Mucosa of rectum (tissue), 2 donors: ENCODE measurements around the gene FADS2.

Source experiments
- H3K27ac ChIP-seq, 2 donors: one replicate each; pipeline ENCODE4 v1.7.0; 2013; ENCODE audit warnings: inconsistent platforms in 2 of 2, low read depth in 2 of 2, low read length in 2 of 2
- H3K27me3 ChIP-seq, 2 donors: one replicate each; pipeline ENCODE4 v1.7.0; 2013; ENCODE audit warnings: low read length in 2 of 2; ENCODE audit not compliant: control insufficient read depth in 2 of 2, insufficient read depth in 2 of 2
- H3K36me3 ChIP-seq, 2 donors: one replicate each; pipeline ENCODE4 v1.7.0; 2013; ENCODE audit warnings: low read length in 2 of 2; ENCODE audit not compliant: control insufficient read depth in 2 of 2, insufficient read depth in 2 of 2
- H3K4me1 ChIP-seq, 2 donors: one replicate each; pipeline ENCODE4 v1.7.0; 2013; ENCODE audit warnings: low read length in 2 of 2, mild to moderate bottlenecking in 1 of 2; ENCODE audit not compliant: control insufficient read depth in 2 of 2, insufficient read depth in 2 of 2
- H3K4me3 ChIP-seq, 2 donors: one replicate each; pipeline ENCODE4 v1.7.0; 2013; ENCODE audit warnings: low read length in 2 of 2
- H3K9ac ChIP-seq, 2 donors: one replicate each; pipeline ENCODE4 v1.7.0; 2013; ENCODE audit warnings: low read length in 2 of 2, low read depth in 1 of 2, mild to moderate bottlenecking in 1 of 2
- H3K9me3 ChIP-seq, 2 donors: one replicate each; pipeline ENCODE4 v1.7.0; 2013; ENCODE audit warnings: low read length in 2 of 2; ENCODE audit not compliant: control insufficient read depth in 2 of 2
- donor health status: healthy.
- donor health status: Normal muscosa, but diverticular disease.

FADS2 gene

GRCh38 chr11:61902313-61902712, 74.2 kb downstream of the FADS2 start:
- Histone ChIP-seq H3K9me3 (no peaks in the 10 kb centered on the region), H3K27me3 (no peaks in the 10 kb centered on the region), H3K9ac (no peak overlapping the region), H3K4me3 (no peak overlapping the region), H3K4me1 (peaks cover 0 to 3% of the 10 kb centered on the region in 2 donors), H3K36me3 (peaks cover 0 to 3% of the 10 kb centered on the region in 2 donors), H3K27ac (no peak overlapping the region)

DNA sequence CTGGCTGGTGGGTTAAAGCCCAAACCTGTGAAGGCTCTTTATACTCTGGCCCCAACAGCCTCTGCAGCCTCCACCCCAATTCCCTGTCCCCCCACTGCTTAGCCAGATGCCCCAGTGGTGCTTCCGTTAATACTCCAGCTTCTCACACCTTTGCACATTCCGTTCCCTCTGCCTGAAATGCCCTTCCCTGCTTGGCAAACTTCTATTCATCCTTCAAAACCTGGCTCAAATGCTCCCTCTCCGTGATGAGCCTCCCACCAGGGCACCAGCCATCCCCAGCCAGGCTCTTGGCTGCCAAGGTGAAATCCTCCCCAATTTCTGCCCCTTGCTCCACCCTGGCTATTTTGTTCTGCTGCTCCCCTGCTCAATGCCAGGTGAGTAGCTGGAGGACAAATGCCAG, 75.7 kb downstream of the FADS2 start:
- H3K27me3 ChIP-seq: no peaks in the 10 kb centered on the region
- H3K4me3 ChIP-seq: no peak overlapping the region
- no peak overlapping the region for H3K27ac ChIP-seq
- H3K9ac ChIP-seq: no peak overlapping the region
- peaks cover 0 to 3% of the 10 kb centered on the region in 2 donors for H3K36me3 ChIP-seq
- H3K9me3 ChIP-seq: no peaks in the 10 kb centered on the region
- no peaks in the 10 kb centered on the region for H3K4me1 ChIP-seq

DNA sequence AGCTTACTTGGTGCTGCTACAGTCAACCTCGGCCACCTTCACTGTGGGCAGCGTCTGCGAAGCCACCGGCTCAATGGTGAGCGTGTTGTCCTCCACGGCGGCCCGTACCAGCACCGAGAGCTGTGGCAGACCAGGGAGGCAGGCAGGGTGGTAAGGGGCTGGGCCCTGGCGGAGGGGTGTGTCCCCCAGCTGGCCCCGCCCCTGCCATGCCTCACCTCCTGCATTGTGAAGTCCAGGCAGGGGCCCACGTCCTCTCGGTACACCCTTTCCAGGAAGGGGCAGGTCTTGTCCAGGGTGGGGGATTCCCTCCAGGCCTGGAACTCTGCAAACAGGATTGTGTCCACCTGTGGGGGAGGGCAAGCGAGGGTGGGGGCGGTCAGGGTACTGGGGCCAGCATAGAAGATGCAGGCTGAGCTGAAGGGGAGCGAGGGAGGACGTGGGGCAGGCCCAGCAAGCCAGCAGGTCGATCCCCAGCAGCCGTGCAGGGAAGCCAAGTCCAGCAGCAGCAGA, 76.5 kb downstream of the FADS2 start:
- H3K27ac ChIP-seq: no peak overlapping the region
- no peaks in the 10 kb centered on the region for H3K4me1 ChIP-seq
- H3K4me3 ChIP-seq: no peak overlapping the region
- peaks cover 0 to 3% of the 10 kb centered on the region in 2 donors for H3K36me3 ChIP-seq
- no peaks in the 10 kb centered on the region for H3K27me3 ChIP-seq
- no peaks in the 10 kb centered on the region for H3K9me3 ChIP-seq
- H3K9ac ChIP-seq: no peak overlapping the region

DNA sequence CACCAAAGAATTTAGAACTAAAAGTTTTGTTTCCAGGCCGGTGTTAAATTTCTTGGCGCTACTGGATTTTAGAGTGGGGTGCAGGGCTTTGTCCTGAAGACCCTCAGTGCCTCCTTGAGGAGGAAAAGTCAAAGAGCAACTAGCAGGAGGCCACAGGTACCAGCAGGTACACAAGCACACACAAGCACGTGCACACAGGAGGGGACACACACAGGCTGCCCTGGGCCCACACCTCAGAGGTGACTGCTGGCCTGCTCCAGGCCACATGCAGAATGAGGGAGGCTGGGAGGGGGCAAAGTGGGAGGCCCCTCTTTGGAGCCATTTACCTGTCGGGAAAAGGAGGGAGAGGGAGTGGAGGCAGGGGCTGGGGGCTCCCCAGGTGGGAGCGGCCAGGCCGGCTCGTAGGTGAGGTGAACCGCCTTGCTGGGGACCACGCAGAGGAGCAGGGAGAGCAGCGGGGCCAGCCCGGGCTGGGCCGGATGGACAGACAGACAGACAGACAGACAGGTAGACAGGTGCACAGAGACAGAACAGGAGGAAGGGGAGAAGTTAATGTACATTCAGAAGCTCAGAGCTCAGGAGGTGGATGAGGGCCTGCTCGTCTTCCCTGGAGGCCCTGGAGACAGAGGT, 77.1 kb downstream of the FADS2 start:
- no peak overlapping the region for H3K9ac ChIP-seq
- H3K4me1 ChIP-seq: no peaks in the 10 kb centered on the region
- H3K4me3 ChIP-seq: no peak overlapping the region
- no peaks in the 10 kb centered on the region for H3K27me3 ChIP-seq
- peaks cover 0 to 3% of the 10 kb centered on the region in 2 donors for H3K36me3 ChIP-seq
- H3K9me3 ChIP-seq: no peaks in the 10 kb centered on the region
- H3K27ac ChIP-seq: no peak overlapping the region

DNA sequence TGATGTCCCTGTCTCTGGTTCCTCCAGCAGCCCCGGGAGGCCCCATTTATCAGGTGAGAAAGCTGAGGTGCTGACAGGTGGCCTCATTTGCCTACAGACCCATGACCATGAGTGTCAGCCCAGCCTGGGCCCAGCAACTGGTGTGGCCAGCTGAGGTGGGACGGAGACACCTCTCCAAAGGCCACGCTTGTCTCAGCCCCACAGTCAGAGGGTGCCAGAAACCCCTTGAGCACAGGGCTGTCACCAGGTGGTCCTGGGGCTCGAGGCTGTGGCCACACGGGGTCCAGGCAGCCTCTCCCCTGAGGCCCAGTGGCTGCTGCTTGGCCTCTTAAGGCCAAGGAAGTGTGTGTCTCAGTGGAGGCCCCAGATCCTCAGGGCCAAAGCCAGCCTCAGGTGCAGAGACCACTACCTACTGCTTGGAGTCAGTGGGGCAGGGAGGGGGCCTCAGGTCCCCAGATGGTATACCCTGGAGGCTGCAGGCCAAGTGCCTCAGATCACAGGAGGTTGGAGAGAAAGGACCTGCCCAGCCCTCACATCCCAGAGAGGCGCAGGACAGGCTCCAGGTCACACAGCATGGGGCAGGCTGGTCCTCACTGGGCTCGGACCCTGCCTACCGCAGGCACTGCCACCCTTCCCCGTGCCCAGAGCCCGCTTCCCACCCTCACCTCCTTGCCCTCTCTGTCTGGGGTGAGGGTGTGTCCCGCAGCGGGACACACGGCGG, 77.9 kb downstream of the FADS2 start:
- no peaks in the 10 kb centered on the region for H3K9me3 ChIP-seq
- H3K4me3 ChIP-seq: no peak overlapping the region
- H3K27ac ChIP-seq: no peak overlapping the region
- H3K9ac ChIP-seq: no peak overlapping the region
- peaks cover 0 to 3% of the 10 kb centered on the region in 2 donors for H3K36me3 ChIP-seq
- H3K27me3 ChIP-seq: no peaks in the 10 kb centered on the region
- peaks cover 0 to 2% of the 10 kb centered on the region in 2 donors for H3K4me1 ChIP-seq

- Histone ChIP-seq H3K9ac (no peak overlapping the region), H3K4me3 (no peak overlapping the region), H3K9me3 (no peaks in the 10 kb centered on the region), H3K27ac (no peak overlapping the region), H3K27me3 (no peaks in the 10 kb centered on the region), H3K4me1 (peaks cover 0 to 3% of the 10 kb centered on the region in 2 donors), H3K36me3 (peaks cover 0 to 3% of the 10 kb centered on the region in 2 donors)
Observed at GRCh38 chr11:61906522-61906909, 78.4 kb downstream of the FADS2 start.

DNA sequence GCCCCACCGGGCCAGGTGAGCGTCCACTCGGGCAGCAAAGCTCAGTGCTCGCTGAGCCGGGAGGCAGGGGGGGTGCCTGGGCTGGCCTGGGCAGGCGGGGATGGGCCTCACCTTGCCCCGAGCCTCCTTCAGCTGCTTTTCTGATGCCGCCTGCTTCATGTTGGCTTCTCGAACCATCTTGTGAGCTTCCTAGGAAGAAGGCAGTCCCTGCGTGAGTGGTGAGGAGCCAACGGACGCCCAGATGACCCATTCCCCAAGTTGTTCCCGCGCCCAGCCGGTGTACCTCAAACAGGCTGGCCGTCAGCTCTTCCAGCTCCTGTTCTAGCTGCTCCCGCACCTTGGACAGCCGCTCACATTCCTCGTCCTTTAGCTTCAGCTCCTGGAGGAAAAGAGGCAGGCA, 79.2 kb downstream of the FADS2 start:
- peaks cover 0 to 3% of the 10 kb centered on the region in 2 donors for H3K36me3 ChIP-seq
- H3K9ac ChIP-seq: no peak overlapping the region
- H3K9me3 ChIP-seq: no peaks in the 10 kb centered on the region
- H3K27ac ChIP-seq: no peak overlapping the region
- H3K4me3 ChIP-seq: no peak overlapping the region
- H3K4me1 ChIP-seq: peaks cover 0 to 3% of the 10 kb centered on the region in 2 donors
- H3K27me3 ChIP-seq: no peaks in the 10 kb centered on the region

GRCh38 chr11:61907871-61908729, 80.0 kb downstream of the FADS2 start:
- no peak overlapping the region for H3K9ac ChIP-seq
- H3K4me3 ChIP-seq: no peak overlapping the region
- peaks cover 0 to 3% of the 10 kb centered on the region in 2 donors for H3K36me3 ChIP-seq
- H3K9me3 ChIP-seq: no peaks in the 10 kb centered on the region
- H3K27me3 ChIP-seq: no peaks in the 10 kb centered on the region
- H3K4me1 ChIP-seq: peaks cover 0 to 3% of the 10 kb centered on the region in 2 donors
- H3K27ac ChIP-seq: no peak overlapping the region

DNA sequence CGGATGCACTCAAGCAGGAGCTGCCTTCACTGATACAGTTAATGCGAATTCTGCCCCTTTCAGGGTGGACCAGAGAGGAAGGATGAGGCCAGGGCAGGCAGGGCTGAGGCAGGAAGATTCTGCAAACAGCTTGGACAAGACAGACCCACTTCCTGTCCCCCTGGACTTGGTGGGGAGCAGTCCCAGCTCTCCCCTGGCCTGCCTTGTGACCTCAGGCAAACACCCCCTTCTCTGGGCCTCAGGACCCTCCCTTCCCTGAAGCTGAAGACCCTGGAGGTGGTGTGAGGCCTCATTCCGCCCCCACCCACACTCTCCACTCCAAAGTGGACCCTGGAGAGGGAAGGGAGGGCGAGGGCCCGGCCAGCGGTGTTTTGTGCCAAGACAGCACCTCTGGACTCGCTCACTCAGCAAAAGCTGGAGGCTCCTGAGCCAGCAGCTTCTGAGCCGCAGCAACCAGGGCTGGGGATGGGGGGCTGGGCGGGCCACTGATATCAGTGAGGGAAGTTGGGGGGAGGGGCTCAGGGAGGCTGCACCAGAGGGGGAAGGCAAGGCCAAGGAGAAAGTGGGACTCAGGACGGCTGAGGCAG, 80.7 kb downstream of the FADS2 start:
- Histone ChIP-seq H3K27me3 (no peaks in the 10 kb centered on the region), H3K4me3 (no peak overlapping the region), H3K36me3 (peaks cover 0 to 3% of the 10 kb centered on the region in 2 donors), H3K9ac (no peak overlapping the region), H3K27ac (no peak overlapping the region), H3K9me3 (no peaks in the 10 kb centered on the region), H3K4me1 (peaks cover 0 to 3% of the 10 kb centered on the region in 2 donors)
